HepG2 (cell line): ENCODE data around the gene APOA1. TPM values are rescaled to one million over a fixed set of nuclear protein-coding genes. Genes with fewer than 3 reads are reported as not detected.

Experiments used
- ATAC-seq: fragments of 200-7000 bp; cut with Tn5 transposase; 3 replicates; pipeline ENCODE4 v1.9.1; 2020; ENCODE audit warnings: mild to moderate bottlenecking, moderate library complexity
- BruUV-seq: library from RNA; stranded (reverse); fragments of 400-500 nt; replicated peaks from 2 replicates; lab custom pipeline; 2021; lab: Mats Ljungman, UMichigan
- CTCF ChIA-PET: fragments of 300-600 bp; formaldehyde crosslinking; extraction: SDS; loops from one replicate; lab custom pipeline; 2021; ENCODE audit warnings: low total read pairs, inconsistent platforms, low intra/inter-chr PET ratio; lab: Yijun Ruan, JAX
- POLR2A ChIA-PET: fragments of 350-600 bp; sonication (Branson Sonifier 250); formaldehyde crosslinking; loops from one replicate; lab custom pipeline; 2020; ENCODE audit warnings: antibody characterized with exemption, inconsistent platforms; lab: Yijun Ruan, JAX
- DNase-seq: peaks from one replicate; pipeline ENCODE4 v3.0.0-alpha.2; 2015; ENCODE audit warnings: low spot score
- FAIRE-seq: peaks from 3 replicates; lab custom pipeline; 2011; peaks lifted over from hg19 to GRCh38; lab: Jason Lieb, UNC
- H2AFZ ChIP-seq: one replicate; pipeline ENCODE4 v1.6.1; 2011; ENCODE audit warnings: low read length, inconsistent platforms
- H3K27ac ChIP-seq: fragments of 300-600 bp; 3 replicates; pipeline ENCODE4 v1.8.0; 2011; ENCODE audit warnings: mixed run types, mild to moderate bottlenecking, mixed read lengths, low read length, inconsistent platforms; ENCODE audit not compliant: insufficient read depth; ENCODE audit errors: extremely low read length
- H3K27me3 ChIP-seq, 2 experiments: fragments of 200-600 bp in 1 of 2; 2 replicates in 1 of 2; 3 replicates in 1 of 2; pipeline versions ENCODE4 v1.6.0 to v1.8.0; 2011; ENCODE audit warnings: low read length in 2 of 2, mild to moderate bottlenecking in 2 of 2, moderate library complexity in 2 of 2, inconsistent platforms in 1 of 2; ENCODE audit not compliant: insufficient read depth in 2 of 2, control insufficient read depth in 1 of 2
- H3K36me3 ChIP-seq, 2 experiments: fragments of 200-600 bp in 1 of 2; replicated peaks in 1 of 2; 2 replicates in 1 of 2; 3 replicates in 1 of 2; pipeline versions ENCODE4 v1.5.1 to v1.8.0; 2011; ENCODE audit warnings: low read length in 2 of 2, inconsistent platforms in 1 of 2; ENCODE audit not compliant: insufficient read depth in 2 of 2, control insufficient read depth in 1 of 2
- H3K4me1 ChIP-seq: 2 replicates; pipeline ENCODE4 v1.5.1; 2012; ENCODE audit warnings: low read length, inconsistent platforms; ENCODE audit not compliant: insufficient read depth
- H3K4me2 ChIP-seq: 2 replicates; pipeline ENCODE4 v1.6.0; 2011; ENCODE audit warnings: low read depth, low read length, inconsistent platforms
- H3K4me3 ChIP-seq, 3 experiments: fragments of 200-600 bp in 1 of 3; sonication (generic), shearing (Covaris generic) in 1 of 3; replicated peaks in 1 of 3; 2 replicates each; pipeline ENCODE4 v1.5.1; 2011 to 2016; ENCODE audit warnings: low read length in 3 of 3, inconsistent platforms in 2 of 3, low read depth in 2 of 3, mild to moderate bottlenecking in 2 of 3, control low read depth in 1 of 3, mixed read lengths in 1 of 3; ENCODE audit not compliant: insufficient read depth in 1 of 3
- H3K79me2 ChIP-seq: one replicate; pipeline ENCODE4 v1.6.1; 2011; ENCODE audit warnings: low read length, inconsistent platforms; ENCODE audit not compliant: insufficient read depth
- H3K9ac ChIP-seq: 2 replicates; pipeline ENCODE4 v1.6.0; 2011; ENCODE audit warnings: mild to moderate bottlenecking, low read depth, low read length, inconsistent platforms; ENCODE audit not compliant: insufficient read depth
- H3K9me3 ChIP-seq: 2 replicates; pipeline ENCODE4 v1.5.1; 2012; ENCODE audit warnings: mild to moderate bottlenecking, low read length
- H4K20me1 ChIP-seq: 2 replicates; pipeline ENCODE4 v1.6.0; 2011; ENCODE audit warnings: inconsistent platforms, mild to moderate bottlenecking, low read length, moderate library complexity; ENCODE audit not compliant: insufficient read depth
- KDM5B ChIP-seq: sonication (generic); formaldehyde crosslinking; IDR thresholded peaks from 2 replicates; pipeline ENCODE4 v1.4.0; 2020; ENCODE audit warnings: missing genetic modification reagents, mild to moderate bottlenecking, borderline replicate concordance
- ZNF616 ChIP-seq: sonication (generic); formaldehyde crosslinking; IDR thresholded peaks from 2 replicates; pipeline ENCODE4 v1.5.0; 2020; ENCODE audit warnings: low read depth, mild to moderate bottlenecking, missing genetic modification reagents
- WGBS: methylation state at CpG from one replicate; pipeline ENCODE4 v1.1.6; 2017; ENCODE audit warnings: low lambda C conversion rate; 5-methylcytosine and 5-hydroxymethylcytosine counted together
- in situ Hi-C: cut with HindIII; loops from 2 replicates; pipeline ENCODE4 v1.10.0; 2017; ENCODE audit warnings: low pct_unique_long_range_greater_than_20kb; ENCODE audit not compliant: extremely low pct_ligation_motif_present
- intact Hi-C: fragments of 100-400 bp; cut with micrococcal nuclease; formaldehyde crosslinking; loops from one replicate; pipeline ENCODE4 v1.10.0; 2022; ENCODE audit not compliant: unreplicated experiment
- polyA plus RNA-seq, 8 experiments: library from polyadenylated mRNA; depleted of rRNA in 3 of 8; stranded (reverse) in 7 of 8; unstranded in 1 of 8; fragments of >200 nt; fragmentation: Illumina TruSeq in 4 of 8; extraction: Trizol in 4 of 8; gene quantifications; 2 replicates each; pipeline versions ENCODE4 v1.2.1 to v1.2.3, GENCODE V29; 2011 to 2016; ENCODE audit warnings: low read depth in 4 of 8, missing spikeins in 1 of 8, mixed read lengths in 1 of 8; ENCODE audit not compliant: insufficient read depth in 1 of 8
- total RNA-seq, 5 experiments: library from RNA; depleted of rRNA; stranded (reverse); fragments of >200 nt; fragmentation: Illumina TruSeq; extraction: Trizol; gene quantifications; 2 replicates each; pipeline ENCODE4 v1.2.3, GENCODE V29; 2016; ENCODE audit warnings: low read depth in 1 of 5
- TF ChIP-seq, protein P1 (sequence below): sonication (generic); formaldehyde crosslinking; IDR thresholded peaks from 2 replicates; pipeline ENCODE4 v1.4.0; 2020; ENCODE audit warnings: mild to moderate bottlenecking, missing genetic modification reagents

The APOA1 gene
- total and polyA plus RNA-seq, 2 of the 13 experiments (the other 11 are each of a cell fraction or from before 2014, with no cell fraction given) = 1,973 to 5,485 TPM

DNA sequence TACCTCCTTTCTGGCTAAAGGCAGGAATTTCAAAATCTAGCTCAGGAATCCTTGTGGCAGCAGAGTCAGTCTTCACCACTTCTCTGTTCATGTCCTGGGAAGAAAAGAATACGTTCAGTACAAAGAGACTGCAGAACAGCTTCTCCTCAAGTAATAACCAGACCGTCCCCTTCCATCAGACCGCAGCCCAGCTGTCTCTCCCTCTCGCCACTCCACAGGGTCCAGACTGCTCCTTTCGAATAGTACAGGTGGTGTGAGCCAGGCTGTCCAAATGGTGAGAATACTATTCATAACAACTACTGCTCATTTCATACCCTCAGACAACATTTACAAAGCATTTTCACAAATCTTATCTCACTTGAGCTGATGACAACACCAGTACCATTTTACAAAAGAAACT is 50.5 kb downstream of the APOA1 start:
- ChIA-PET POLR2A (interaction anchor here (1.1 to 17.3 kb wide), 6 partner anchors 12 to 53 kb away, joined by 3 to 1365 read pairs (median 42); partner anchors contain the start of genes APOA1, APOA4, APOC3 and BUD13), CTCF (no interaction called here)
- FAIRE-seq (no peak), DNase-seq (no peak), ATAC-seq (no peak)
- 0 out of 2 replicates have a peak, but pooled peaks have one; percentile 11 for TF ChIP-seq ZNF616 (CRISPR knock-in tag)
- TF ChIP-seq, protein P1, sequence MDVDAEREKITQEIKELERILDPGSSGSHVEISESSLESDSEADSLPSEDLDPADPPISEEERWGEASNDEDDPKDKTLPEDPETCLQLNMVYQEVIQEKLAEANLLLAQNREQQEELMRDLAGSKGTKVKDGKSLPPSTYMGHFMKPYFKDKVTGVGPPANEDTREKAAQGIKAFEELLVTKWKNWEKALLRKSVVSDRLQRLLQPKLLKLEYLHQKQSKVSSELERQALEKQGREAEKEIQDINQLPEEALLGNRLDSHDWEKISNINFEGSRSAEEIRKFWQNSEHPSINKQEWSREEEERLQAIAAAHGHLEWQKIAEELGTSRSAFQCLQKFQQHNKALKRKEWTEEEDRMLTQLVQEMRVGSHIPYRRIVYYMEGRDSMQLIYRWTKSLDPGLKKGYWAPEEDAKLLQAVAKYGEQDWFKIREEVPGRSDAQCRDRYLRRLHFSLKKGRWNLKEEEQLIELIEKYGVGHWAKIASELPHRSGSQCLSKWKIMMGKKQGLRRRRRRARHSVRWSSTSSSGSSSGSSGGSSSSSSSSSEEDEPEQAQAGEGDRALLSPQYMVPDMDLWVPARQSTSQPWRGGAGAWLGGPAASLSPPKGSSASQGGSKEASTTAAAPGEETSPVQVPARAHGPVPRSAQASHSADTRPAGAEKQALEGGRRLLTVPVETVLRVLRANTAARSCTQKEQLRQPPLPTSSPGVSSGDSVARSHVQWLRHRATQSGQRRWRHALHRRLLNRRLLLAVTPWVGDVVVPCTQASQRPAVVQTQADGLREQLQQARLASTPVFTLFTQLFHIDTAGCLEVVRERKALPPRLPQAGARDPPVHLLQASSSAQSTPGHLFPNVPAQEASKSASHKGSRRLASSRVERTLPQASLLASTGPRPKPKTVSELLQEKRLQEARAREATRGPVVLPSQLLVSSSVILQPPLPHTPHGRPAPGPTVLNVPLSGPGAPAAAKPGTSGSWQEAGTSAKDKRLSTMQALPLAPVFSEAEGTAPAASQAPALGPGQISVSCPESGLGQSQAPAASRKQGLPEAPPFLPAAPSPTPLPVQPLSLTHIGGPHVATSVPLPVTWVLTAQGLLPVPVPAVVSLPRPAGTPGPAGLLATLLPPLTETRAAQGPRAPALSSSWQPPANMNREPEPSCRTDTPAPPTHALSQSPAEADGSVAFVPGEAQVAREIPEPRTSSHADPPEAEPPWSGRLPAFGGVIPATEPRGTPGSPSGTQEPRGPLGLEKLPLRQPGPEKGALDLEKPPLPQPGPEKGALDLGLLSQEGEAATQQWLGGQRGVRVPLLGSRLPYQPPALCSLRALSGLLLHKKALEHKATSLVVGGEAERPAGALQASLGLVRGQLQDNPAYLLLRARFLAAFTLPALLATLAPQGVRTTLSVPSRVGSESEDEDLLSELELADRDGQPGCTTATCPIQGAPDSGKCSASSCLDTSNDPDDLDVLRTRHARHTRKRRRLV (CRISPR knock-in tag) = no peak
- no peak for TF ChIP-seq KDM5B (CRISPR knock-in tag)
- intact Hi-C loops (no loop called here), in situ Hi-C loops (no loop called here)
- Histone ChIP-seq H3K4me2 (peak overlapping the region; percentile 99), H2AFZ (no peak overlapping the region), H3K36me3 (peaks cover 20 to 48% of the 10 kb centered on the region in 2 experiments), H3K9me3 (no peaks in the 10 kb centered on the region), H3K9ac (peak overlapping the region; percentile 84), H3K4me1 (peaks cover 49% of the 10 kb centered on the region), H3K27ac (no peak overlapping the region), H3K79me2 (peaks cover 34% of the 10 kb centered on the region), H3K27me3 (no peaks in the 10 kb centered on the region; a peak in 1 of 5 replicates), H4K20me1 (no peaks in the 10 kb centered on the region), H3K4me3 (peak overlapping the region; percentile 79 to 90 (median 86))
- BruUV-seq = TSS peak; percentile 35
- WGBS = 61% methylated on average over 5 of the region's 5 CpGs
